WTC11 (cell line): ENCODE measurements around the gene MYL7. TPM values are rescaled to one million over a fixed set of nuclear protein-coding genes. Genes with fewer than 3 reads are reported as not detected.

ENCODE experiments used
- ATAC-seq: fragments of 200-7000 bp; cut with Tn5 transposase; 2 replicates; pipeline ENCODE4 v1.10.0; 2021; ENCODE audit warnings: mild to moderate bottlenecking, moderate library complexity
- CTCF ChIA-PET: fragments of 300-600 bp; sonication (Branson Sonifier 250); formaldehyde crosslinking; loops from one replicate; lab custom pipeline; 2021; ENCODE audit warnings: antibody characterized with exemption; lab: Charles Lee
- POLR2A ChIA-PET: fragments of 350-600 bp; sonication (Branson Sonifier 250); formaldehyde crosslinking; loops from one replicate; lab custom pipeline; 2021; ENCODE audit warnings: antibody characterized with exemption; lab: Charles Lee
- DNase-seq: peaks from one replicate; pipeline ENCODE4 v3.0.0; 2021; ENCODE audit warnings: low spot score
- H3K27ac Mint-ChIP-seq: 2 replicates; pipeline ENCODE4 v1.8.0; 2021; ENCODE audit warnings: mixed read lengths
- H3K27me3 Mint-ChIP-seq: 2 replicates; pipeline ENCODE4 v1.8.0; 2021; ENCODE audit warnings: low read depth, mild to moderate bottlenecking, moderate library complexity, mixed read lengths
- H3K36me3 Mint-ChIP-seq: 2 replicates; pipeline ENCODE4 v1.8.0; 2021; ENCODE audit warnings: mixed read lengths
- H3K4me1 Mint-ChIP-seq: 2 replicates; pipeline ENCODE4 v1.8.0; 2022; ENCODE audit warnings: mixed read lengths
- H3K4me3 Mint-ChIP-seq: 2 replicates; pipeline ENCODE4 v1.8.0; 2021; ENCODE audit warnings: mild to moderate bottlenecking, moderate library complexity, mixed read lengths
- H3K9me3 Mint-ChIP-seq: 2 replicates; pipeline ENCODE4 v1.8.0; 2021; ENCODE audit warnings: mixed read lengths
- AFF4 ChIP-seq: sonication (generic); formaldehyde crosslinking; IDR thresholded peaks from 2 replicates; pipeline ENCODE4 v1.8.1; 2023; ENCODE audit warnings: mild to moderate bottlenecking, missing genetic modification reagents, borderline replicate concordance
- ATF2 ChIP-seq: sonication (generic); formaldehyde crosslinking; IDR thresholded peaks from 2 replicates; pipeline ENCODE4 v1.8.1; 2022; ENCODE audit warnings: low read depth, missing genetic modification reagents, borderline replicate concordance
- CBFB ChIP-seq: sonication (generic); formaldehyde crosslinking; IDR thresholded peaks from 2 replicates; pipeline ENCODE4 v1.8.1; 2022; ENCODE audit warnings: mild to moderate bottlenecking, low read depth, missing genetic modification reagents
- CDX4 ChIP-seq: fragments of 250-450 bp; sonication (Bioruptor Pico); IDR thresholded peaks from 2 replicates; pipeline ENCODE4 v1.9.0; 2021; ENCODE audit warnings: moderate library complexity, mild to moderate bottlenecking, inconsistent platforms, borderline replicate concordance
- EMX1 ChIP-seq: fragments of 250-450 bp; sonication (Bioruptor Pico); IDR thresholded peaks from 2 replicates; pipeline ENCODE4 v1.8.0; 2021; ENCODE audit warnings: mild to moderate bottlenecking
- HMGA2 ChIP-seq: fragments of 250-450 bp; sonication (Bioruptor Pico); IDR thresholded peaks from 2 replicates; pipeline ENCODE4 v1.4.0; 2021; ENCODE audit warnings: mild to moderate bottlenecking, moderate library complexity
- PRRX2 ChIP-seq: fragments of 250-450 bp; sonication (Bioruptor Pico); IDR thresholded peaks from 2 replicates; pipeline ENCODE4 v1.8.0; 2021; ENCODE audit warnings: mild to moderate bottlenecking
- RELA ChIP-seq: sonication (generic); formaldehyde crosslinking; IDR thresholded peaks from 2 replicates; pipeline ENCODE4 v1.8.1; 2022; ENCODE audit warnings: missing genetic modification reagents, mild to moderate bottlenecking, borderline replicate concordance
- SOX15 ChIP-seq: fragments of 250-450 bp; sonication (Bioruptor Pico); IDR thresholded peaks from 2 replicates; pipeline ENCODE4 v1.9.0; 2021; ENCODE audit warnings: mild to moderate bottlenecking
- STAT6 ChIP-seq: sonication (generic); formaldehyde crosslinking; conservative IDR thresholded peaks from 2 replicates; pipeline ENCODE4 v1.8.1; 2023; ENCODE audit warnings: mild to moderate bottlenecking, low read depth, missing genetic modification reagents, moderate library complexity
- USF1 ChIP-seq: sonication (generic); formaldehyde crosslinking; IDR thresholded peaks from 2 replicates; pipeline ENCODE4 v1.8.0; 2022; ENCODE audit warnings: mild to moderate bottlenecking, missing genetic modification reagents
- ZNF232 ChIP-seq: sonication (generic); formaldehyde crosslinking; IDR thresholded peaks from 2 replicates; pipeline ENCODE4 v1.8.0; 2022; ENCODE audit warnings: mild to moderate bottlenecking, missing genetic modification reagents
- ZNF263 ChIP-seq: sonication (generic); formaldehyde crosslinking; IDR thresholded peaks from 2 replicates; pipeline ENCODE4 v1.8.1; 2022; ENCODE audit warnings: low read depth, mild to moderate bottlenecking, moderate library complexity, missing genetic modification reagents
- ZNF423 ChIP-seq: fragments of 250-450 bp; sonication (Bioruptor Pico); IDR thresholded peaks from 2 replicates; pipeline ENCODE4 v2.1.2; 2022; ENCODE audit warnings: mild to moderate bottlenecking, moderate library complexity
- ZNF512 ChIP-seq: sonication (generic); formaldehyde crosslinking; IDR thresholded peaks from 2 replicates; pipeline ENCODE4 v1.8.1; 2022; ENCODE audit warnings: missing genetic modification reagents, borderline replicate concordance
- total RNA-seq: library from RNA; stranded (reverse); gene quantifications from 3 replicates; pipeline ENCODE4 v1.2.3, GENCODE V29; 2021

Gene MYL7
- total RNA-seq, 1 experiment from 2014 or later: 0.90 TPM

- ChIA-PET CTCF (no interaction called here), POLR2A (no interaction called here)
- no peak overlapping the region for H3K27ac Mint-ChIP-seq
- H3K27me3 Mint-ChIP-seq: no peaks in the 10 kb centered on the region; the same call in 1 of the 2 replicates
- DNase-seq (no peak), ATAC-seq (no peak)
- TF ChIP-seq PRRX2: no peak
- TF ChIP-seq EMX1 (CRISPR knock-in tag): no peak
- no peaks in the 10 kb centered on the region for H3K9me3 Mint-ChIP-seq
- no peak overlapping the region for H3K4me3 Mint-ChIP-seq
- H3K36me3 Mint-ChIP-seq: no peaks in the 10 kb centered on the region
- peaks cover 11% of the 10 kb centered on the region for H3K4me1 Mint-ChIP-seq
Observed at GRCh38 chr7:44159824-44160630, 18.9 kb upstream of the MYL7 start.

GRCh38 chr7:44158873-44159631 is 17.9 kb upstream of the MYL7 start:
- ATAC-seq (no peak), DNase-seq (no peak)
- Mint-ChIP-seq H3K9me3 (no peaks in the 10 kb centered on the region), H3K4me1 (peaks cover 9% of the 10 kb centered on the region), H3K27me3 (no peaks in the 10 kb centered on the region; the same call in 1 of the 2 replicates), H3K27ac (0 out of 2 replicates have a peak overlapping the region, but pooled peaks have one; percentile 49), H3K4me3 (no peak overlapping the region), H3K36me3 (no peaks in the 10 kb centered on the region)
- TF ChIP-seq PRRX2: no peak
- TF ChIP-seq USF1: no peak
- TF ChIP-seq ZNF263 (CRISPR knock-in tag): no peak
- TF ChIP-seq CBFB (CRISPR knock-in tag): no peak
- TF ChIP-seq RELA (CRISPR knock-in tag): no peak
- no peak for TF ChIP-seq ZNF423
- no peak for TF ChIP-seq SOX15
- TF ChIP-seq STAT6 (CRISPR knock-in tag): no peak
- no peak for TF ChIP-seq AFF4
- no peak for TF ChIP-seq ATF2
- TF ChIP-seq ZNF232 (CRISPR knock-in tag): no peak
- no peak for TF ChIP-seq HMGA2 (CRISPR knock-in tag)
- no peak for TF ChIP-seq ZNF512 (CRISPR knock-in tag)
- TF ChIP-seq CDX4 (CRISPR knock-in tag): no peak
- ChIA-PET POLR2A (no interaction called here), CTCF (interaction anchor here (0.9 kb wide), 1 partner anchor 38 kb away, joined by 7 read pairs; no protein-coding TSS in a partner anchor)
